GM12878 (cell line): ENCODE results near the gene VPS29. TPM values are rescaled to one million over a fixed set of nuclear protein-coding genes. Genes with fewer than 3 reads are reported as not detected.
A peak's percentile ranks its signal among the peaks of the same experiment; 100 is the strongest.

Experiments
- ATAC-seq: fragments of 200-7000 bp; cut with Tn5 transposase; 3 replicates; pipeline ENCODE4 v1.9.1; 2020; ENCODE audit warnings: mild to moderate bottlenecking, moderate library complexity
- BruUV-seq: library from RNA; stranded (reverse); fragments of 400-500 nt; replicated peaks from 2 replicates; lab custom pipeline; 2021; lab: Mats Ljungman, UMichigan
- CTCF ChIA-PET: fragments of 300-600 bp; sonication (Branson Sonifier 250); formaldehyde crosslinking; extraction: SDS; loops from one replicate; lab custom pipeline; 2021; ENCODE audit warnings: inconsistent platforms; lab: Yijun Ruan, JAX
- POLR2A ChIA-PET: fragments of 350-600 bp; formaldehyde crosslinking; extraction: SDS; loops from one replicate; lab custom pipeline; 2021; ENCODE audit warnings: inconsistent platforms; lab: Charles Lee
- RAD21 ChIA-PET: fragments of 300-600 bp; sonication (Branson Sonifier 250); formaldehyde crosslinking; loops from one replicate; lab custom pipeline; 2023; ENCODE audit warnings: antibody characterized with exemption; ENCODE audit not compliant: unreplicated experiment; lab: Charles Lee
- SMC1A ChIA-PET: fragments of 300-600 bp; sonication (Branson Sonifier 250); formaldehyde crosslinking; loops from one replicate; lab custom pipeline; 2023; ENCODE audit not compliant: unreplicated experiment, uncharacterized antibody; lab: Charles Lee
- DNase-seq: peaks from one replicate; pipeline ENCODE4 v3.0.0-alpha.2; 2011; ENCODE audit warnings: low read depth, low spot score
- FAIRE-seq: peaks from 3 replicates; lab custom pipeline; 2011; peaks lifted over from hg19 to GRCh38; lab: Jason Lieb, UNC
- H2AFZ ChIP-seq: 2 replicates; pipeline ENCODE4 v1.6.0; 2011; ENCODE audit warnings: low read depth, low read length, control low read depth; ENCODE audit not compliant: control insufficient read depth
- H3K27ac ChIP-seq: 2 replicates; pipeline ENCODE4 v1.5.1; 2011; ENCODE audit warnings: control low read depth; ENCODE audit not compliant: control insufficient read depth, insufficient read depth
- H3K27me3 ChIP-seq, 2 experiments: replicated peaks in 1 of 2; 2 replicates each; pipeline versions ENCODE4 v1.6.0 to v1.6.1; 2011; ENCODE audit warnings: low read length in 1 of 2; ENCODE audit not compliant: control insufficient read depth in 2 of 2, insufficient read depth in 2 of 2
- H3K36me3 ChIP-seq, 2 experiments: 2 replicates each; pipeline ENCODE4 v1.5.1; 2011; ENCODE audit warnings: low read length in 1 of 2; ENCODE audit not compliant: control insufficient read depth in 2 of 2, insufficient read depth in 2 of 2
- H3K4me1 ChIP-seq: 2 replicates; pipeline ENCODE4 v1.6.1; 2011; ENCODE audit warnings: mild to moderate bottlenecking, low read length, moderate library complexity, mixed read lengths; ENCODE audit not compliant: control insufficient read depth, insufficient read depth
- H3K4me2 ChIP-seq: 2 replicates; pipeline ENCODE4 v1.6.0; 2011; ENCODE audit warnings: control low read depth; ENCODE audit not compliant: control insufficient read depth, insufficient read depth
- H3K4me3 ChIP-seq: fragments of 200-600 bp; sonication (generic); 2 replicates; pipeline ENCODE4 v1.5.1; 2016
- H3K79me2 ChIP-seq: 2 replicates; pipeline ENCODE4 v1.6.0; 2011; ENCODE audit warnings: low read length; ENCODE audit not compliant: control insufficient read depth, insufficient read depth
- H3K9ac ChIP-seq: 2 replicates; pipeline ENCODE4 v1.8.0; 2011; ENCODE audit warnings: low read length, control low read depth, mixed read lengths; ENCODE audit not compliant: control insufficient read depth, insufficient read depth
- H3K9me3 ChIP-seq: replicated peaks from 3 replicates; pipeline ENCODE4 v1.5.1; 2011; ENCODE audit warnings: mild to moderate bottlenecking, low read length; ENCODE audit not compliant: control insufficient read depth, insufficient read depth
- H4K20me1 ChIP-seq: 2 replicates; pipeline ENCODE4 v1.6.0; 2011; ENCODE audit not compliant: control insufficient read depth, insufficient read depth
- BMI1 ChIP-seq: fragments of 450-650 bp; IDR thresholded peaks from 2 replicates; pipeline ENCODE4 v1.6.1; 2016; ENCODE audit warnings: mild to moderate bottlenecking, moderate library complexity, borderline replicate concordance
- BRCA1 ChIP-seq: IDR thresholded peaks from 2 replicates; pipeline ENCODE4 v1.6.1; 2011; ENCODE audit warnings: low read depth, low read length, improper control_type of control experiment
- ESRRA ChIP-seq: IDR thresholded peaks from 2 replicates; pipeline ENCODE4 v1.6.1; 2012; ENCODE audit warnings: mild to moderate bottlenecking, low read length, improper control_type of control experiment
- FOXM1 ChIP-seq: IDR thresholded peaks from 2 replicates; pipeline ENCODE4 v1.6.1; 2012; ENCODE audit warnings: low read depth, mild to moderate bottlenecking, inconsistent platforms, low read length, moderate library complexity
- HCFC1 ChIP-seq: fragments of 150-350 bp; IDR thresholded peaks from 2 replicates; pipeline ENCODE4 v1.6.1; 2014; ENCODE audit warnings: low read length
- JUND ChIP-seq: IDR thresholded peaks from 2 replicates; pipeline ENCODE4 v1.6.1; 2012; ENCODE audit warnings: low read depth, mild to moderate bottlenecking, low read length, improper control_type of control experiment, moderate library complexity
- MTA2 ChIP-seq: fragments of 450-650 bp; IDR thresholded peaks from 2 replicates; pipeline ENCODE4 v1.6.1; 2016; ENCODE audit warnings: low read depth, mild to moderate bottlenecking, moderate library complexity
- NFXL1 ChIP-seq: fragments of 450-650 bp; IDR thresholded peaks from 2 replicates; pipeline ENCODE4 v1.6.1; 2017; ENCODE audit warnings: antibody characterized with exemption, mild to moderate bottlenecking, borderline replicate concordance
- NR2F1 ChIP-seq: fragments of 450-650 bp; conservative IDR thresholded peaks from 2 replicates; pipeline ENCODE4 v1.6.1; 2017; ENCODE audit warnings: mild to moderate bottlenecking
- RELA ChIP-seq: fragments of 450-650 bp; IDR thresholded peaks from 2 replicates; pipeline ENCODE4 v1.8.0; 2014; ENCODE audit warnings: borderline replicate concordance; ENCODE audit not compliant: partially characterized antibody
- SPI1 ChIP-seq: IDR thresholded peaks from 2 replicates; pipeline ENCODE4 v1.6.1; 2011; ENCODE audit warnings: low read depth, mild to moderate bottlenecking, low read length, moderate library complexity, borderline replicate concordance; ENCODE audit not compliant: insufficient read depth
- WRNIP1 ChIP-seq: IDR thresholded peaks from 2 replicates; pipeline ENCODE4 v1.6.1; 2011; ENCODE audit warnings: low read depth, low read length, improper control_type of control experiment, borderline replicate concordance
- ZNF384 ChIP-seq: IDR thresholded peaks from 2 replicates; pipeline ENCODE4 v1.6.1; 2012; ENCODE audit warnings: low read depth, mild to moderate bottlenecking, low read length, improper control_type of control experiment, borderline replicate concordance
- WGBS: methylation state at CpG from one replicate; pipeline ENCODE4 v1.1.6; 2016; ENCODE audit warnings: low lambda C conversion rate; ENCODE audit not compliant: insufficient replicate concordance, insufficient coverage; ENCODE audit errors: missing lambda C conversion rate; 5-methylcytosine and 5-hydroxymethylcytosine counted together
- in situ Hi-C: fragments of 300-500 bp; cut with MboI; formaldehyde crosslinking; loops from 9 replicates; pipeline ENCODE4 v1.14.3; 2018; ENCODE audit warnings: mixed read lengths
- intact Hi-C: fragments of 100-400 bp; cut with micrococcal nuclease; formaldehyde crosslinking; loops from one replicate; pipeline ENCODE4 v1.14.2; 2022; ENCODE audit not compliant: unreplicated experiment
- polyA plus RNA-seq, 11 experiments: library from polyadenylated mRNA; depleted of rRNA in 4 of 11; unstranded in 6 of 11; stranded (reverse) in 5 of 11; fragments of >200 nt; fragmentation: Nextera tagmentation in 4 of 11; fragmentation: Illumina TruSeq in 1 of 11; extraction: Ambion mirVana in 4 of 11; extraction: Trizol in 1 of 11; gene quantifications; 1 replicate in 1 of 11; 2 replicates in 10 of 11; pipeline versions ENCODE4 v1.2.1 to v1.2.3, GENCODE V29; 2011 to 2016; ENCODE audit warnings: inconsistent platforms in 2 of 11, missing spikeins in 2 of 11, low read depth in 1 of 11
- total RNA-seq, 4 experiments: library from RNA; depleted of rRNA in 3 of 4; stranded (reverse); fragments of >200 nt in 3 of 4; fragmentation: Illumina TruSeq in 1 of 4; extraction: Trizol in 1 of 4; gene quantifications; 2 replicates each; pipeline versions ENCODE4 v1.2.1 to v1.2.3, GENCODE V29; 2013 to 2021
- TF ChIP-seq, protein P1 (sequence below): fragments of 450-650 bp; IDR thresholded peaks from 2 replicates; pipeline ENCODE4 v1.6.1; 2017; ENCODE audit warnings: low read depth, mild to moderate bottlenecking, moderate library complexity

Gene VPS29
- total and polyA plus RNA-seq, 10 of the 15 experiments (the other 5 are each of a cell fraction or from before 2014, with no cell fraction given), result 65.3 to 405 (median 206) TPM

DNA sequence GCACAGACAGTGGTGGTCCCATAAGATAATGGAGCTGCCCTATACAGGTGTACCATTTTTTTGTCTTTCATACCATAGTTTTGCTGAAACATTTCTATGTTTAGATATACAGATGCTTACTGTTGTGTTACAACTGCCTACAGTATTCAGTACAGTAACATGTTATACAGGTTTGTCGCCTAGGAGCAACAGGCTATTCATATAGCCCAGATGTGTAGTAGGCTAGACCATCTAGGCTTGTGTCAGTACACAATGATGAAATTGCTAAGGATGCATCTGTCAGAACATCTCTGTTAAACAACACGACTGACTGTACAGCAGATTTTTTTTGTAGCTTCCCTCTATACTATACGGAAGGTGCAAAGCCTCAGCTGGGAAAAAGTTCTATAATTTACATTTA, 30.7 kb upstream of the VPS29 start:
- Histone ChIP-seq H3K36me3 (peaks cover 4 to 17% of the 10 kb centered on the region in 2 experiments; a peak in 3 of 4 replicates), H3K27ac (peak overlapping the region; percentile 80), H3K9me3 (no peaks in the 10 kb centered on the region)
- 81% methylated on average over 3 of the region's 3 CpGs for WGBS
- TF ChIP-seq SPI1 (no peak), BMI1 (no peak)
- TF ChIP-seq, all 136 proteins: peak for 0
- ChIA-PET POLR2A (interaction anchor here (0.7 to 10.4 kb wide), 14 partner anchors 11 to 154 kb away, joined by 3 to 122 read pairs (median 8); partner anchors contain the start of genes ARPC3 and TCTN1), CTCF (interaction anchor here (0.8 to 5.4 kb wide), 13 partner anchors 11 to 83 kb away, joined by 3 to 52 read pairs (median 6); partner anchors contain the start of genes FAM216A and GPN3), RAD21 (interaction anchor here (1.1 to 7.3 kb wide), 16 partner anchors 10 to 154 kb away, joined by 3 to 109 read pairs (median 12); partner anchors contain the start of genes ARPC3, FAM216A and GPN3), SMC1A (interaction anchor here (1.0 to 18.4 kb wide), 15 partner anchors 11 to 88 kb away, joined by 3 to 308 read pairs (median 14); no protein-coding TSS in a partner anchor)
- DNase-seq, result no peak
- H4K20me1 ChIP-seq, result no peaks in the 10 kb centered on the region
- H3K9ac ChIP-seq, result no peak overlapping the region
- H3K27me3 ChIP-seq, result no peaks in the 10 kb centered on the region
- H3K79me2 ChIP-seq, result peaks cover 44% of the 10 kb centered on the region
- in situ Hi-C loops (no loop called here), intact Hi-C loops (loop anchor here (10.0 kb wide), 1 partner anchor 352 kb away; no protein-coding TSS in a partner anchor)
- peaks cover 76% of the 10 kb centered on the region for H3K4me1 ChIP-seq
- peak; percentile 3 for ATAC-seq
- BruUV-seq, result no TSS peak
- peak overlapping the region; percentile 18; the same call in 1 of the 2 replicates for H3K4me3 ChIP-seq
- no peak for FAIRE-seq
- no peak overlapping the region for H2AFZ ChIP-seq
- peak overlapping the region; percentile 62 for H3K4me2 ChIP-seq

DNA sequence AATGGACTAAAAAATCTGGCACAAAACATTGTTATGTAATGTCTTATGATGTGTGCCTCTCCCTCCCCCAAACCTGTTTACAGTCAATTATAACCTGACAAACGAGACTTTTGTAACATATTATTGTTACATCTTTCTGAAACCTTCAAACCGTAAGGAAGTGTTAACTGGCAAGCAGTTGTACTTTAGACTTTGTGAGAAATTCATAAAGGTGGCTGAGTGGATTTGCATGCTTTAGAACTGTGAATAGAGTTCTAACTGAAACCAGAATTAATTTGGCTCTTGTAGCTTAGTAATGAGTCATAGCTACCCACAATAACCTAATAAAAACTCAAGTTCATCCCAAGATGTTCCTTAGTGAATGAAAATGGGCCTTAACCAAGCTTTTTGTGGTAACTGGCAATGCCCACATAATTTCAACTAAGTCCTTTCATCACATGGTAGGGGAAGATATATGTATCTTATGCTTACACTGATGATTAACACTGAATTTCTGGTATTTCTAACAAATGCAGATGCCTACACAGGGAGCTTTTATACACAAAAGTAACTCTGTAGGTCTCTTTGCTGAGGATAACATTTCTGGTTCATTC, 29.9 kb upstream of the VPS29 start:
- ChIA-PET CTCF (interaction anchor here (0.6 to 5.4 kb wide), 15 partner anchors 9 to 427 kb away, joined by 3 to 52 read pairs (median 4); partner anchors contain the start of genes ARPC3, FAM216A and GPN3), RAD21 (interaction anchor here (0.6 to 7.3 kb wide), 24 partner anchors 9 to 134 kb away, joined by 3 to 109 read pairs (median 4); partner anchors contain the start of genes ARPC3, FAM216A and GPN3), POLR2A (interaction anchor here (0.5 to 10.4 kb wide), 14 partner anchors 9 to 155 kb away, joined by 3 to 122 read pairs (median 5); partner anchors contain the start of genes ARPC3 and TCTN1), SMC1A (interaction anchor here (0.8 to 18.4 kb wide), 18 partner anchors 11 to 366 kb away, joined by 3 to 308 read pairs (median 4); no protein-coding TSS in a partner anchor)
- no peaks in the 10 kb centered on the region for H4K20me1 ChIP-seq
- H2AFZ ChIP-seq, result no peak overlapping the region
- H3K79me2 ChIP-seq, result peaks cover 40% of the 10 kb centered on the region
- peaks cover 71% of the 10 kb centered on the region for H3K4me1 ChIP-seq
- intact Hi-C loops (loop anchor here (2.0 to 10.0 kb wide), 2 partner anchors 51 to 353 kb away; partner anchors contain the start of gene PPTC7), in situ Hi-C loops (no loop called here)
- DNase-seq (peak; percentile 96), FAIRE-seq (peak; percentile 84), ATAC-seq (peak; percentile 90)
- H3K4me3 ChIP-seq, result peak overlapping the region; percentile 18
- H3K27me3 ChIP-seq, result no peaks in the 10 kb centered on the region
- peak overlapping the region; percentile 24; the same call in 1 of the 2 replicates for H3K9ac ChIP-seq
- H3K27ac ChIP-seq, result peak overlapping the region; percentile 80
- no peaks in the 10 kb centered on the region for H3K9me3 ChIP-seq
- peaks cover 2 to 15% of the 10 kb centered on the region in 2 experiments; a peak in 3 of 4 replicates for H3K36me3 ChIP-seq
- peak overlapping the region; percentile 62 for H3K4me2 ChIP-seq
- 0% methylated on average over 2 of the region's 2 CpGs for WGBS
- no TSS peak for BruUV-seq
- TF ChIP-seq HCFC1 (no peak), WRNIP1 (no peak), ZNF384 (peak; percentile 24; the same call in 1 of the 2 replicates), MTA2 (peak; percentile 100), ESRRA (no peak), JUND (peak; percentile 81; the same call in 1 of the 2 replicates), RELA (peak; percentile 66), FOXM1 (peak; percentile 90), NFXL1 (no peak), NR2F1 (peak; percentile 90), BRCA1 (no peak)
- TF ChIP-seq, protein P1, sequence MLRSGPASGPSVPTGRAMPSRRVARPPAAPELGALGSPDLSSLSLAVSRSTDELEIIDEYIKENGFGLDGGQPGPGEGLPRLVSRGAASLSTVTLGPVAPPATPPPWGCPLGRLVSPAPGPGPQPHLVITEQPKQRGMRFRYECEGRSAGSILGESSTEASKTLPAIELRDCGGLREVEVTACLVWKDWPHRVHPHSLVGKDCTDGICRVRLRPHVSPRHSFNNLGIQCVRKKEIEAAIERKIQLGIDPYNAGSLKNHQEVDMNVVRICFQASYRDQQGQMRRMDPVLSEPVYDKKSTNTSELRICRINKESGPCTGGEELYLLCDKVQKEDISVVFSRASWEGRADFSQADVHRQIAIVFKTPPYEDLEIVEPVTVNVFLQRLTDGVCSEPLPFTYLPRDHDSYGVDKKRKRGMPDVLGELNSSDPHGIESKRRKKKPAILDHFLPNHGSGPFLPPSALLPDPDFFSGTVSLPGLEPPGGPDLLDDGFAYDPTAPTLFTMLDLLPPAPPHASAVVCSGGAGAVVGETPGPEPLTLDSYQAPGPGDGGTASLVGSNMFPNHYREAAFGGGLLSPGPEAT, result peak; percentile 97
